ENCODE measurements around the gene SELENOV.

DNA sequence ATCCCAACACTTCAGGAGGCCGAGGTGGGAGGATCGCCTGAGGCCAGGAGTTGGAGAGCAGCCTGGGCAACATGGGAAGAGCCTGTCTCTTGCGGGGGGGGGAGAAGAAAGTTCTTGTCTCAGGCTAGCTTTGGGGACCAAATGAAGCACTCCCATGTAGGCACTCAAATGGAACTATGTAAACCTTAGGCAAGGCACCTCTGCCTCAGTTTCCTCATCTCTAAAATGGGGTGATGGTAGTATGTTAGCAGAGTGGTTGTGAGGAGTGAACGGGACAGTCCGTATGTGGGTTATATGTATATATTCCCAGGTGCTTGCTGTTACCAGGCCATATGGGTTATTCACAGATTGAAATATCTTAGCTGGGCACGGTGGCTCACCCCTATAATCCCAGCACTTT is 22.7 kb upstream of the SELENOV start:
- TF ChIP-seq, protein P1, sequence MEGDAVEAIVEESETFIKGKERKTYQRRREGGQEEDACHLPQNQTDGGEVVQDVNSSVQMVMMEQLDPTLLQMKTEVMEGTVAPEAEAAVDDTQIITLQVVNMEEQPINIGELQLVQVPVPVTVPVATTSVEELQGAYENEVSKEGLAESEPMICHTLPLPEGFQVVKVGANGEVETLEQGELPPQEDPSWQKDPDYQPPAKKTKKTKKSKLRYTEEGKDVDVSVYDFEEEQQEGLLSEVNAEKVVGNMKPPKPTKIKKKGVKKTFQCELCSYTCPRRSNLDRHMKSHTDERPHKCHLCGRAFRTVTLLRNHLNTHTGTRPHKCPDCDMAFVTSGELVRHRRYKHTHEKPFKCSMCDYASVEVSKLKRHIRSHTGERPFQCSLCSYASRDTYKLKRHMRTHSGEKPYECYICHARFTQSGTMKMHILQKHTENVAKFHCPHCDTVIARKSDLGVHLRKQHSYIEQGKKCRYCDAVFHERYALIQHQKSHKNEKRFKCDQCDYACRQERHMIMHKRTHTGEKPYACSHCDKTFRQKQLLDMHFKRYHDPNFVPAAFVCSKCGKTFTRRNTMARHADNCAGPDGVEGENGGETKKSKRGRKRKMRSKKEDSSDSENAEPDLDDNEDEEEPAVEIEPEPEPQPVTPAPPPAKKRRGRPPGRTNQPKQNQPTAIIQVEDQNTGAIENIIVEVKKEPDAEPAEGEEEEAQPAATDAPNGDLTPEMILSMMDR (IDR thresholded peaks at IDR 0.05 in 8 of 11, conservative IDR thresholded peaks at IDR 0.05 in 3 of 11) = no peak
- no peak for TF ChIP-seq POLR2A (IDR thresholded peaks at IDR 0.05)
- TF ChIP-seq POLR2AphosphoS5 (IDR thresholded peaks at IDR 0.05) = no peak
